HG02588 (cell line): ENCODE results near the gene KIAA0319L.
"Not testable (repeated sequence)": the region's sequence is repeated elsewhere in the genome, so short reads cannot be mapped to it uniquely, and the experiment has no call there.

Experiments used
- ATAC-seq: cut with Tn5 transposase; IDR thresholded peaks from one replicate; pipeline ENCODE4 v1.9.1; 2021; ENCODE audit warnings: mild to moderate bottlenecking, moderate library complexity; ENCODE audit not compliant: unreplicated experiment

Gene KIAA0319L

DNA sequence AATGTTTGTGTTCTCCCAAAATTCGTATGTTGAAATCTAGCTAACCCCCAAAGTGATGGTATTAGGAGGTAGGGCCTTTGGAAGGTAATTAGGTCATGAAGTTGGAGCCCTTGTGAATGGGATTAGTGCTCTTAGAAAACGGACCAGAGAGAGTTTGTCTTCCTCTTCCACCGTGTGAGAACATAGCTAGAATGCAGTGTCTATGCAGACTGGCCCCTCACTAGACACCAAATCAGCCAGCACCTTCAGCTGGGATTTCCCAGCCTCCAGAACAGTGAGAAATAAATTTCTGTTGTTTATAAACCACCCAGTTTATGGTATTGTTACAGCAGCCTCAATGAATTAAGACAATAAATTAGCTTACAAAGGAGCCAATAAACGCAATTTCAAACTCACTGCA is 58.0 kb downstream of the KIAA0319L start:
- no peak for ATAC-seq

DNA sequence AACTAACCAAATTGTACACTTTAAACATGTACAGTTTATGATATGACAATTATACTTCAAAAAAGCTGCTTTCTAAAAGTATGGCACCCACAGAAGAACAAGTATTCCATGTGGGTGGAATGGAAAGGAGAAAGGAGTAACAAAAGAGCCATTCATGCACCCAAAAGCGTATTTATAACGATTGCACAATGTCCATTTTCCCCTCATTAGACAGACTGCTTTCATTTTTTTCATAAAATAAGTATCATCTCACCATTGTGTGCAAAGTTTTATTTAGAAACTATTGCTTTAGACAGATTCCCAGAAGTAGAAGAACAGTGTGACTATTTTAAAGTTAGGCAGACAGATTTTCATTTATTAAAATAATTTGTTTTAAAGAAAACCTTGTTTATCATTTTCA is 59.6 kb downstream of the KIAA0319L start:
- ATAC-seq, result no peak

DNA sequence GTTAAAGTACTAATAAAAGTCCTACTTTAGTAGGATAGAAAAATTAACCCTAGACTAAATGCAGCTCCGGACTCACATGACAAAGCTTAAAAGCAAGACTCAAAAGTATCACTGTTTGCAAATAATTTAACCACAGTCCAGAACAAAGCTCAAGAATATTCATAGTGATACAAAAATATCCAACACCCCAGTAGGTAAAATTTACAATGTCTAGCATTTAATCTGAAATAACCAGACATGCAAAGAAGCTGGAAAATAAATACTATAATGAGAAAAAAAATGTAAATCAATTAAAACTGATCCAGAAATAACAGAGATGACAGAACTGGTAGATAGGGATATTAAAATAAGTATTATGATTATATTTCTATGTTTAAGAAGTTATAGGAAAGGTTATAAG is 67.0 kb downstream of the KIAA0319L start:
- no peak for ATAC-seq

DNA sequence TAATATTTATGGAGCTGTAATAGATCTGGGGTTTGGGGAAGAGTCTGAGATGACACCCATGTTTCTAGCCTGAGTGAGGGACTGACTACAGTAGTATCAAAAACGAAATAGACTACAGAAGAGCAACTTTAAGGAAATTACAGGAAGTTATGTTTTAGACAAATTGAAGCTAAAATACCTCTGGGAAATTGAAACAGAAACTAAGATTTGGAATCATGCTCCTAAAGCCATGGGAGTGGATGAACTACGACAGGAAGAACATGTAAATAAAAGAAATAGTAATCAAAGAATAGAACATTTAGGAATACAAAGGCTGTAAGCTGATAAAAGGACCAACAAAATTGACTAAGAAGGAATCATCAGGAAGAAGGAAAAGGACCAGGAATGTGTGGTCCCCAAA is 68.9 kb downstream of the KIAA0319L start:
- ATAC-seq, result no peak

DNA sequence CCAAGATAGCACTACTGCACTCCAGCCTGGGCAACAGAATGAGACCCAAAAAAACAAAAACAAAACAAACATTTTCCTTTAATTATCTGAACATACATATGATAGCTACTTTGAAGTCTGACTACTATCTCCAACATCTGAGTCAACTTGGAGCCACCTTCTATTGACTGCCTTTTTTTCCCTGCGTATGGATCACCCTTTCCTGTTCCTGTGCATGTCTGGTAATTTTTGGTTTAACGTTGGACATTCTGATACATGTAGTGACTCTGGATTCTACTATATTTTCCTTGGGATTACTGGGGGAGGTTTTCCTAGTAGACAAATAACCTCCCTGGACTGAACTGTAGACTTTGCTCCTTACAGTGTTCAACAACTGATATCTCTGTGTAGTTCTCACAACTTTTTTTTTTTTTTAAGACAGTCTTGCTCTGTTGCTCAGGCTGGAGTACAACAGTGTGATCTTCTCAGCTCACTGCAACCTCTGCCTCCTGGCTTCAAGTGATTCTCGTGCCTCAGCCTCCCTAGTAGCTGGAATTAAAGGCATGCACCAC is 70.3 kb downstream of the KIAA0319L start:
- ATAC-seq, result no peak

DNA sequence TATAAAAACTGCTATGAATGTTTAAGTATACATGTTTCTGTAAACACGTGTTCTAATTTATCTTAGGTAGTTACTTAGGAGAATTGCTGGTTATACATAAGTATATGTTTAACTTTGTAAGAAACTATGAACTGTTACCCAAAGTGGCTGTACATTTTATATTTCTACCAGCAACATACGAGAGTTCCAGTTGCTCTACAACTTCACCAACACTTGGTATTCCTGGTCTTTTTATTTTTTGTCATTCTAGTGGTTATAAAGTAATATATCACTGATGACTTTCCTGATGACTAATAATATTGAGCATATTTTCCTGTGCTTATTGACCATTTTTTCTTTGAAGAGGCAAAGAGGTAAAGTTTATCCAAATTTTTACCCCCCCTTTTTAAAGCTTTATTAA is 76.0 kb downstream of the KIAA0319L start:
- ATAC-seq, result no peak

DNA sequence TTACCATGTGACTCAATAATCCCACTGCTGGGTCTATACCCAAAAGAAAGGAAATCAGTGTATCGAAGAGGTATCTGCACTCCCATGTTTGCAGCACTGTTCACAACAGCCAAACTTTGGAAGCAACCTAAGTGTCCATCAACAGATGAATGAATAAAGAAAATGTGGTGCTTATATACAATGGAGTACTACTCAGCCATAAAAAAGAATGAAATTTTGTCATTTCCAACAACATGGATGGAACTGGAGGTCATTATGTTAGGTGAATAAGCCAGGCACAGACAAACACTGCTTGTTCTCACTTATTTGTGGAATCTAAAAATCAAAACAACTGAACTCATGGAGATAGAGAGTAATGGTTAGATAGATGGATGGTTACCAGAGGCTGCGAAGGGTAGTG is 79.3 kb downstream of the KIAA0319L start:
- no peak for ATAC-seq

DNA sequence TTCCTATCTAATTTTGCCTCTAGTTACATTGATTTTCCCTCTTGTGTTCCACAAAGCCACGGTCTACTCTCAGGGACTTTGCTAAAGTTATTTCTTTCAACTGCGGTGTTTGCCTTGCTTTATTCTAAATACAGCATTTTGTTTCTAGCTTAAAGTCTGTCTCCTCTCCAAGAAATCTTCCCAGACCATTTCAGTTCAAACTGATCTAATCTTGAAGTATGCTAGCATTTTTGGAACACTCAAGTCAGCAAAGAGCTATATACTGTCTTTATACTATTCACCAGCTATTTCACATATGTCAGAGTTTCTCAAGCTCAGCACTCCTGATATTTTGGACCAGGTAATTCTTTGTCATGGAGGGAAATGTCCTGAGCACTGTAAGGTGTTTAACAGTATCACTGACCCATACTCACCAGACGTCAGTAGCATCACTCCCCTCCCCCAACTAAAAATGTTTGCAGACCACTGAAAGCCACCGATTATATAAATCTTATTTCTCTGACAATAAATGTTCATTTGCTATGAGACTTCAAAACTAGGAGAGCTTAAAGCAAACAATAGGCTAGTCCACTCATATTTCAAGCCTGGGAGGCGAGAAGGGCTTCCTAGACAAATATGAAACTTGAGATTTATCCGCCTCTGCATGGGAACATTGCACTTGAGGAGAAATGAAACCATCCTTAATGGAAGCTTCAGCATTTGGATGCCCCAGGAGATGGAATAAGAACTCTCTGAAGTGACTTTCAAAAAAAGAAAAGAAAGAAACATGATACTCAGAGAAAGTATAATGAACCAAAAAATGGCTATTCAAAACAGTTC is 81.1 kb downstream of the KIAA0319L start:
- no peak for ATAC-seq

DNA sequence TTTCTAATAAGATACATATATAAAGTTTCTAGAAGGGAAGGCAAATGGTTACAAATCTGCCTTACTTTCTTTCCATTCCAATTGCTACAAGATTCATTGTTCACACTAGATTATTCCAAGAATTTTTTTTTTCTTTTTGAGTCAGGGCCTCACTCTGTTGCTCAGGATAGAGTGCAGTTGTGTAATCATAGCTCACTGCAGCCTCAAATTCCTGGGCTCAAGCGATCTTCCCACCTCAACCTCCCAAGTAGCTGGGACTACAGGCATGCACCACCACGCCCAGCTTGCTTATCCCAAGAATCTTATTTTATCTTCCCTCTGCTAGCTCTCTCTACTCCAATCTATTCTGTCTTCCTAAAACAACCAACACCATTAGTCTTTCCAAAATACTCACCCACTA is 81.8 kb downstream of the KIAA0319L start:
- ATAC-seq, result no peak

DNA sequence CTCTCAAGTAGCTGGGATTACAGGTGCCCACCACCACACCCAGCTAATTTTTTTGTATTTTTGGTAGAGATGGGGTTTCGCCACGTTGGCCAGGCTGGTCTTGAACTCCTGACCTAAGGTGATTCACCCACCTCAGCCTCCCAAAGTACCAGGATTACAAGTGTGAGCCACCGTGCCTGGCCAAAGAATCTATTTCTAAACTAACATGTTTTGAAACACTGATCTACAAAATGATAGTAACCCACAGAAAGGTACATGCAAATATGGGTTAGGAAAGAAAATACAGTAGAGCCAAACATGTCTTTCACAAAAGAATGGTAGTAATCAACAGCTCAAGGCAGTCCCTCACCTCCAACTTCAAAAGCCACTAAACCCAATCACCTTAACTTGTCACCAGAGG is 84.0 kb downstream of the KIAA0319L start:
- ATAC-seq, result not testable (repeated sequence)

DNA sequence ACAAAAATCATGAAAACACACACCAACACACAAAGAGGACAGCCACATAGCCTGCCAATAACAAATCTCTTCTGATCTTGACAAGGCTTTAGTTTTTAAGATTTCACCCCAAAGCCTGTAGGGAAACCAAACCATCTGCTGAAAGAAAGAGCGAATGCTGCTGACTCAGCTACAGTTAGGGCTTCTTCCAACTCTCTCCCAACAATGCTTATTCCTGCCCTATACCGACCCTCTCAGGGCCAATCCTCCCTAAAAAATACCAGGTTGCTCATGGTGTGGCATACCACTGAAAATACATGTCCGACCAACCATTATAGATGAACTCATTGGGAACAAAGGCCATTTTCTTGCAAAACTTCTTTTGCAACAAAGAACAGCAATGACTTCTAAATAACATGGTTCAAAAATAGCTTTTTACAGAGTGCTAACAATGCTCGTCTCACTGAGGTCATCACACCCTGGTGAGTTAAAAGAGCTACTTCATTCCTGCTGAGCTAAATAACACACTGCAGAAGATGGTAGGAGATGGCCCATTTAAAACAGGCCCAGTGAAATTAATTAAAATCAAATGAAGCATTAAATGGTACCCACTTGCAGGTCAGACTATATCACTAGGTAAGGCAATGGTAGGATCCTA is 86.1 kb downstream of the KIAA0319L start:
- ATAC-seq, result no peak

DNA sequence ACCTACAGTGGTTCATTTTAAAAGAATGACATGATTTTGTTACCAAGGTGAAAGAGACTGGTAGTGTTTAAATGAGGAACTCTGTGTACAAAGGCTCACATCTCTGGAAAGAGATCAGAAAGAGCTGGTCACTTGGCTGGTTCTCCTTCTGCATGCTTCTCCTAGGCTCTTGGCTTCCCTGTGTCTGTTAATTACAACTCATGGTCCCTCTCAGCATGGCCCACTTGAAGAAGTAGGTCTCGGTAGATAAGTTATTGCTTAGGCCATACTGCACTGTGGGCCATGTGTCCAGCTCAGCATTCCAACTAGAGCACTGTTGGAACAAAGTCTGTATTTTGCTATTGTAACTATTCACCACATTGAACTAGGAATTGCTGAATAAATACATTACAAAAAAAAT is 91.1 kb downstream of the KIAA0319L start:
- ATAC-seq, result no peak

DNA sequence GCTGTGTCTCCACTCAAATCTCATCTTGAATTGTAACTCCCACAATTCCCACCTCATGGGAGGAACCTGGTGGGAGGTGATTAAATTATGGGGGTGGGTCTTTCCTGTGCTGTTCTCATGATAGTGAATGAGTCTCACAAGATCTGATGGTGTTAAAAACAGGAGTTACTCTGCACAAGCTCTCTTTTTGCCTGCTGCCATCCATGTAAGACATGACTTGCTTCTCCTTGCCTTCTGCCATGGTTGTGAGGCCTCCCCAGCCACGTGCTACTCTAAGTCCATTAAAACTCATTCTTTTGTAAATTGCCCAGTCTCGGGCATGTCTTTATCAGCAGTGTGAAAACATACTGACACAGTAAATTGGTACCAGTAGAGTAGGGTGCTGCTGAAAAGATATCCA is 93.5 kb downstream of the KIAA0319L start:
- not testable (repeated sequence) for ATAC-seq

DNA sequence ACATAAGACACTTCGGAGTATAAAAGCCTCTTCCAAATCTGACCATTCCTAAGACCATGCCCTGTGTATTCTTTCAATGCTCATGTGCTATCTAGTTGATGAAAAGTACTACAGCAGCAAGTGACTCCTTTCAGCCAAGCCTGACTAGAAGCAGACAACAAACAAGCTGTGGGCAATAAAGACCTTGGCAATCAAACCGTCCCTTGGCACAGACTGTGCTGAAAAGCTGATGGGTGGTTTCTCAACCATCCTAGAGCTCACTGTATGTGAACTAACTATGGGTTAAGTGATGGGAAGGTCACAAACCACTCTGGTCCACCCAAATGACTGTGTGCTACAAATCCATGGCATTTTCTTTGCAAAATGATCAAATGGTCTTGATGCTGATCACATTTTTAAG is 94.0 kb downstream of the KIAA0319L start:
- no peak for ATAC-seq

DNA sequence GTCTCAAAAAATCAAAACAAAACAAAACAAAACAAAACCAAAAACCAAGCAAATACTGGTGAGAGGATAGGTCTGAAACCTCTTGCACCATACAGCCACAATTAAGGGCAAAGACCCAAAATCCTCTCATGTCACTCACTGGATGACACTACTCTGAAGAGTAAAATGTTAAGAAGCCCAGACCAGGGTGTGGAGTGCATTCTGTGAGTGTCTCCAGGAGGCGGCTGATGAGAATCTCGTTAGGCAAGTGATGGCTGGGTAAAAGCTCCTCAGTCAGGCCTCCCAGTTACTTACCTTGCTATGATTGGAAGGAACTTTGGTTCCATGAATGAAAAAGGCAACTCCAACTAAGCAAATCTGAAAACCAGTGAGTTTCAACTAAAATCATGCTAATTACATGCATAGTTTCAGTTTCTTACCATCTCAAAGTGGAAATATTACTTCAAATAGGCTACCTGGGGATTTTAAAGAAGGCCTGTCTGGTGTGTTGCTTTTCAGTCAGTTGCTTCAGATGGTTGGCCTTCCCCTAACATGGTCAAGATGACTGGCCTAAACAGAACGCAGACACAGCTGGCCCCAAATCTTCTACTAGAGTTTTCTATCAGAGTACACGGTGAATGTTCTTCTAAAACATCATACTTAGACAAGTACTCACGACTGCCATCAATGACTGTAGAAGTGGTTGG is 95.1 kb downstream of the KIAA0319L start:
- ATAC-seq, result no peak

DNA sequence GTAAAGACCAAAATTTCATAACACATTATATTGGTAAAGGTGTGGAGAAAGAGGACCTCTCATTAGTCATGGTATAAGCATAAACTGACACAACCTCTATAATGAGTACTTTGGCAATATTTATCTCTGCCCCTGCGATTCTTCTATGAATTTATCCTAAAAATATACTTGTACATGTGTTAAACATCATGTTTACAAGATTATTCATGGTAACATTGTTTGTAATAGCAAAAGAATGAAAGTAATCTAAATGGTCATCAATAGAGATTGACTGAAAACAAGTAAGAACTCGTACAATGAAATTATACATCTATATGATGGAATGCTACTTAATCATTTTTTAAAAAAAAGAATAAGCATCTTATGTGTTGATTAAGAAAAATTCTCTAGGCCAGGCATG is 96.4 kb downstream of the KIAA0319L start:
- ATAC-seq, result no peak

DNA sequence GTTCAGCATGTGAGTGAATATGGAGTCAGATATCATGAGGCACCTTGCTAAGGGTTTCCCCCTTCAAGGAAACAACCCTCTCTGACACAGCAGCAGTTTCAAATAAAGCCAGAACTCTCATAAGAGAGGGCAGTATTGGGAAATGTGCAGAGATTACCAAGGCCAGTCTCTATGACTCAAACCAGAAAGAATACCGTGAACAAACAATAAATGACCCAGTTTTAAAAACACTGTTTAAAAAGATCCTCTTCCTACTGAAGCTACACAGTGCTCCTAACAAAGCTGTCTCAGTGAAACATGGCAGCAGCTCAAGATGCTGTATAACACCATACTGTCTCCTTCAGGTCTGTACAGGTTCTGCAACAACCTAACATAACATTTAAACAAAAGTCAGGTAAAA is 102.6 kb downstream of the KIAA0319L start:
- ATAC-seq, result no peak

DNA sequence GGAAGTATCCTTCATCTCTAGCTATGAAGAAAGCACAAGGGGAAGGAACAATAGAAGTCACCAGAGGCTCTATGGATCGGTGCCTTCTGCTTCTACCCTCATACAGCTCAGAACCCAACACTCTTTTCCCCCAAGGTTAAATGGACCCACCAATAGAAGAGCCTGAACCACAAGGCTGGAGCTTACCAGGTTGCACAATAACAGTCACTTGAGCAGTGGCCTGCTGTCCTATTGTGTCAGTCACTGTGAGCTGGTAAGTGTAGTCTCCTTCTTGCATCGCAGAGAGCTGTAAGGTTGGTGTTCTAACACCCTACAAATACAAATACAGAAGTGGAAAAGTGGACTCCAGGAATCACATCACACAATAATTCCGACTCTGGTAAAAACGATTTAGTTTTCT is 103.0 kb downstream of the KIAA0319L start:
- no peak for ATAC-seq

DNA sequence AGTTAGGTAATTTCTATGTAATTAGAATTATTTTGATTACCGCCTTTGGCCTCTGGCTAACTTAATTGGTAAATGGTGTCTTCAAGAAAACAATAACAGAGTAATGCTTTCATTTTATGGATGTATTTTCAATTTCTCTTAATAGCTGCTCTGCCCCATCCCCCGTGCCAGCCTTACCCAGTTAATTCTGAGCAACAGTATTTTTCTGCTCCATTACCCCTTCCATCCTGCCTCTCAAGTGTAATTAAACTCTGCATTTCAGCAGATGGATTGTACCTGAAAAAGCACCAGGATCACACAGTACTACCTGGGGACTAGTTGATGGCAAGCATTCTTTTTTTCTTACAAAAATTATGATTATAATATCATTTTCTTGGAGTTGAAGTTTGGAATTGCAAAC is 104.2 kb downstream of the KIAA0319L start:
- ATAC-seq, result no peak

DNA sequence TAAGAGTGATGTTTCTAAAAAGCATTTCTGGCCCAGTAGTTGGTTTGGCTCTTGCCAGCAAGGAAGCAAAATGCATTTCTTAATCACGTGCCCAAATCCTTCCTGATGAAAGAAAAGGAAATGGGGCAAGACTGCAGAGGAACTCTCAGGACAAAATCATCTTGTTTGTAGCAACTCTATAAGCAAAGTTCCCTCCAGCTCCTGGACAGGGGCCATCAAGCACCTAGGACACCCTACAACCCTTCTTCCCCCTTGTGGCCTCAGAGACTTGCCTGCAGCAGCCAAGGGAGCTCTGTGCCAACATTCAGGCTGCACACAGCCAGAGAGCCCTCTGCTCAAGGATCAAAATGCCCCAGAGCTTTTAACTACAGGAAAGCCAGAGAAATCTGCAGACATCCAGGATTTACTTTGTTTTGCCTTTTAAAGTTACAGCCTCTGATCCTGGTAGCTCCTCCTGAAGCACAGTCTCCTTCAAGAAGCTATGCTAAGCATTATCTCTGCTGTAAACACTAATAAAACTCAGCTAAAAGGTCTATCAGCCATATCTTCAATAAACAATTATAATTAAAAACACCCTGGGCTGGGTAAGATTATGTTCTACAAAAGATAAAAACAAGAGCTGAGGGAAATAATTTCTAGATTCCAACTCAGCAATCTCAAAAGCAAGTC is 105.0 kb downstream of the KIAA0319L start:
- ATAC-seq, result no peak

DNA sequence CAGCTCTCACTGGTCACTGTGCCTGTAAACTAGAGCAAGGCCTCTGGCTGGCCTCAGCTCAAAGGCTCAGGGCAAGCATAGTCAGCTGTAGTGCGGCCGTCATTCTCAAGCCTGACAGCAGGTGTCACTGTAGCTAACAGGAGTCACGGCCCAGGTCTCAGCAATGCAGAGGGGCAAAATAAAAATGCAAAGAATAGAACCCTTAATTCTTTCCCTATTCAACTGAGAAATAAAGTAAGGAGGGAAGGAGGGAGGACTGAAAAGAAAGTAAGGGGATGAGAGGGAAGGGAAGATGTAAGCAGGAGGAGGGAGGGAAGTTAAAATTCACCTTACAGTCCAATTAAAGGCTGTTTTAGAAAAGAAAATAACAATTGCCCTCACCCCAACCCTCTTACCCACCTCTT is 106.1 kb downstream of the KIAA0319L start:
- no peak for ATAC-seq
